Stimulated activated CD8-positive, alpha-beta memory T cell treated with anti-CD3 and anti-CD28 coated beads, Interleukin-2, amount 100 ng/mL, for 1 hour (primary cell): Measurements from ENCODE around the gene BET1L.
"Not testable (repeated sequence)": the region's sequence is repeated elsewhere in the genome, so short reads cannot be mapped to it uniquely, and the experiment has no call there.

Source experiments
- DNase-seq, 2 donors: peaks; one replicate each; pipeline ENCODE4 v3.0.0-alpha.2; 2020; ENCODE audit warnings: low read depth in 2 of 2

The BET1L gene

GRCh38 chr11:196786-197731 lies 10.1 kb downstream of the BET1L start:
- DNase-seq: no peak

DNA sequence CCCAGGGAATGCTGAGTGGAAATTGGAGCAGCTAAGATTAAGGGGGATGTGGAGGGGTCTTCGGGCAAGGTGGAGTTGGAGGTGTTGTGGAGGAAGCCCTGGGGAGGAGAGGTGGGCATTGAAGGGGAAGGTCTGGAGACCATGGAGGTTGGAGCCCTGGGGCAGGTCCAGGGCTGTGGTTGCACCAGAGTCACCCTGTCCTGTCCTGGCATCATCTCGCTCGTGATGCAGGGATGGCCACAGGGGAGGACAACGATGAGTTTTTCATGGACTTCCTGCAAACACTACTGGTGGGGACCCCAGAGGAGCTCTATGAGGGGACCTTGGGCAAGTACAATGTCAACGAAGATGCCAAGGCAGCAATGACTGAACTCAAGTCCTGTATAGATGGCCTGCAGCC lies 13.7 kb downstream of the BET1L start:
- not testable (repeated sequence) for DNase-seq

DNA sequence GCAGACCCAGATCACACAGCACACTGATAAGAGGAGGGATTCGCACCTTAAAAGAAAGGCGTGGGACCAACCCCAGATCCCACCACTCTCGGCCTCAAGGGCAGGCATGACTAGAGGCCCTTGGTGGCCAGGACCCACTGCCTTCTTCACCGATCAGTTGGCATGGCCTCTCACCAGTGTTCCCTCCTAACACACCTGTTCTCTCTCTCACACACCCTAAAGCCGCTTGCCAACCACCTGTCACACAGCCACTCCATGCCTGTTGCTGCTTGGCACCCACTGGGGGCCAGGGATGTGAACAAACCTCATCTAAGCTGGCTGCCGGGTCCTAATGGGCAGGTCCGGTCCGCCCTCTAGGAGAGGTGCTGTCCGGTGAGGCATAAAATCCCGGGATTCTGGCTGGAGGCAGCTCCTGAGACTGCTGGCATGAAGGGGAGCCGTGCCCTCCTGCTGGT lies 14.5 kb downstream of the BET1L start, which contains the start of gene SCGB1C1:
Gene SCGB1C1, plus strand, starts transcription at position 405 of the 455 bp plus-strand sequence. Its CDS starts 22 bp downstream, at position 427.
- not testable (repeated sequence) for DNase-seq

DNA sequence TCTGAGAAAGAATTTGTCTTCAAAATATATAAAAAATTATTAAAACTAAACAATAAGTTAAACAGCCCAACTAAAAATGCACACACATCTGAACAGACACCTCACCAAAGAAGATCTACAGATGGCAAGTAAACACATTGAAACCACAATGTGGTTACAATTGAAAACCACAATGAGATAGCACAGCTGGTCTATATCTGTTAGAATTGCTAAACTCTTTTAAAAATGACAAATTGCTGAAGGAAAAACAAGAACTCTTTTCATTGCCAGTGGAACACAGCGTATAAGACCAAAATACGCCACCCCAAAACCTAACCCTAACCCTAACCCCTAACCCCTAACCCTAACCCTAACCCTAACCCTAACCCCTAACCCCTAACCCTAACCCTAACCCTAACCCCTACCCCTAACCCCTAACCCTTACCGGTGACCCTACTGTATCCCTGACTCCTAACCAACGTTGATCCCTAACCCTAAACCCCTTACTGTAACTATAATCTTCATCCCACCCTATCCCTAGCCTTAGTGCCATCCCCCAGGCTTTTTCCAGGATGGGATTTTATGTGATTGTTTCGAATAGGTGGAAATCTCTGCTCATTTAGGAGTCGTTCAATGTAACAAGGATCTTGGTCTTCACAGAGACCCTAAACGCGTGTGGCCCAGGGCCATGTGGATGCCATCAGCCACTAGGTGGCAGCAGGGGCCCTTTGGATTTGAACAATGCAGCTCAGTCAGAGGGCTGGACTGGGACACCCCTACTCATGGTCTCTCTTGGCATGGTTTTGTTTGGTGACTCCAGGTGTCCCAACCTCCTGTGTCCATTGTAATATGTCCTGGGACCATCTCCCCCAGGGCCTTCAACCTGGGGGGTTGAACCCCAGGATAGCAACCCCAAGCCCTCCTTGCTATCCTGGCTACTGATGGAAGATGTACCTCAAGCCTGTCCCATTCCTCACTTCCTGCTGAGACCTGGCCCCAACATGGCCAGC lies 15.4 kb downstream of the BET1L start:
- peak in 1 of 2 donors; percentile 42 for DNase-seq

DNA sequence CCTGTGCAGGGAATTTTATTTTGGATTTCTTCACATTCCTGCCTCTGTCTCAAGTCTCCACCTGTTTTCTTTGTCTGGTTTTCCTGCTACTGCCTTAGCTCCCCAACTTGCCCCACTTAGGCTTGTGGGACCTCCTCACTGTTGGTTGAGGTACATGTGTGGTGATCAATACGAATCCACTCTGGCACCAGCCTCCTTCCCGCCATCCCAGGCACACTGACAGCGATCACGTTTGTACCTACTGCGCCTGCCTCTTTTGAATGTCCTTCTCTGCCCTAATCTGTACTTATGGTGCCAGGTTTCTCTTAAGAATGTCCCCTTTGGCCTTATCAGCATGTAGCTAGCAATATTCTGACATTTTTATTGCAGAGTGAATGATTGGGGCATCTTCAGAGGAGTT lies 16.7 kb downstream of the BET1L start:
- DNase-seq: not testable (repeated sequence)

DNA sequence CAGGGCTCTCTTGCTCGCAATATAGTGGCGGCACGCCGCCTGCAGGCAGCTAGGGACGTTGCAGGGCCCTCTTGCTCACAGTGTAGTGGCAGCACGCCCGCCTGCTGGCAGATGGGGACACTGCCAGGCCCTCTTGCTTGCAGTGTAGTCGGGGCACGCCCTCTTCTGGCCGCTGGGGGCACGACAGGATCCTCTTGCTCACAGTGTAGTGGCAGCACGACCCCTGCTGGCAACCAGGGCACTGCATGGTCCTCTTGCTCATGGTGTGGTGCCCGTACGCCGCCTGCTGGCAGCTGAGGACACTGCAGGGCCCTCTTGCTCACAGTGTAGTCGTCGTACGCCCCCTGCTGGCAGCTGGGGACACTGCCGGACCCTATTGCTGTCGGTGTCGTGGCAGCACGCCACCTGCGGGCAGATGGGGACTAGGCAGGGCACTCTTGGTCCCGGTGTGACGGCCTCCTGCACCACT lies 17.3 kb downstream of the BET1L start:
- not testable (repeated sequence) for DNase-seq

DNA sequence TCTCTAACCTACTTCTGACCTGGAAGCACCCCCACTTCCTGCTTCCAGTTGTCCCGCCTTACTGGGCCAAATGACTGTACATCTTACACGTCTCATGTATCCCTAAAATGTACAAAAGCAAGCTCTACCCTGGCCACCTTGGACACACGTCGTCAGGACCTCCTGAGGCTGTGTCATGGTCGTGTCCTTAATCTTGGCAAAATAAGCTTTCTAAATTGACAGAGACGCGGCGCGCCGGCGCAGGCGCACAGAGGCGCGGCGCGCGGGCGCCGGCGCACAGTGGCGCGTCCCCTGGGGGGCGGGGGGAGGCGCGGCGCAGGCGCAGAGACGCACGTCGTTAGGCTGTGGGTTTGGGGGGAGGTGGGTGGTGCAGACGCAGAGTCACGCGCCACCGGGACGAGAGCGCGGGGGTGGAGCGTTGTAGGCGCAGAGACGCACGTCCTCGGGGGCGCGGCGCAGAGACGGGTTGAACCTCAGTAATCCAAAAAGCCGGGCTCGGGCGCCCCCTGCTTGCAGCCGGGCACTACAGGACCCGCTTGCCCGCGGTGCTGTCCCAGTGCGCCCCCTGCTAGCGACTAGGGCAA lies 17.9 kb downstream of the BET1L start:
- DNase-seq: not testable (repeated sequence)

GRCh38 chr11:180242-180641 lies 27.0 kb downstream of the BET1L start:
- DNase-seq: not testable (repeated sequence)
